ENCODE results near the gene FKBP1B. TPM values are rescaled to one million over a fixed set of nuclear protein-coding genes. Genes with fewer than 3 reads are reported as not detected.
"Not testable (repeated sequence)": the region's sequence is repeated elsewhere in the genome, so short reads cannot be mapped to it uniquely, and the experiment has no call there.

The FKBP1B gene
- total RNA-seq, 1 experiment from 2014 or later, result 8.5 TPM

DNA sequence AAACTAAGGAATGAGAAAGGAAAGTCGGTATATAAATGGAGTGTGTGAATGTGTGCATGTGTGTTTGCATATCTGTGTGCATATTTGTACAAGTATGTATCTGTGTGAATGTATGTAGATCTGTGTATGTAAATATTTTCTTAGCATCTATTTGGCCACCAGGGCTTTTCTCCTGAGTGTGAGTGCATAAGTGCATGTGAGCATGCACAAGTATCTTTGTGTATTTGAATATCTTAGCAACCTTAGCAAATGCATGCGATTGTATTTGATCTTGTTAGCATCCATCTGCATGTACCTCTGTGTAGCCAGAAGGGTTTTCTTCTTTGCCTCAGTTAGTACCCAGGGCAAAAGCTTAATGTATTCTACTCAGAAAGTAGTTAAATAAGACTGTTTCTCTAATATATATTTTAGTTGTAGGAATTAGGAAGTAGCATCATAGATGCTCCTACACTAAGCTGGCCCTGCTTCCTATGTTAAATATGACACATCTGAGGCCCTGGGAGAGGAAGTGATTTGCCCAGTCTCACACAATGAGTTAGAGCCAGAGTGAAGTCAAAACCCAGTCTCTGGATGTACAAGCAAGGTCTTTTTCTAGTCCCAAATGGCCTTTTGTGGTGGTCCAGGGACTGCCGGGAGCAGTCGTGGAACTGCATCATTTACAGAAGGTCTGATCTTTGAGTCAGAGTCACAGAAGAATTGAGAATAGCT, 9.2 kb downstream of the FKBP1B start:
- DNase-seq (ENCODE audit: low read depth), result no peak

- DNase-seq (ENCODE audit: low read depth), result no peak
These were observed 15.8 kb downstream of the FKBP1B start for GRCh38 chr2:24065341-24065740.

GRCh38 chr2:24072259-24072658, 22.7 kb downstream of the FKBP1B start:
- DNase-seq (ENCODE audit: low read depth), result no peak

DNA sequence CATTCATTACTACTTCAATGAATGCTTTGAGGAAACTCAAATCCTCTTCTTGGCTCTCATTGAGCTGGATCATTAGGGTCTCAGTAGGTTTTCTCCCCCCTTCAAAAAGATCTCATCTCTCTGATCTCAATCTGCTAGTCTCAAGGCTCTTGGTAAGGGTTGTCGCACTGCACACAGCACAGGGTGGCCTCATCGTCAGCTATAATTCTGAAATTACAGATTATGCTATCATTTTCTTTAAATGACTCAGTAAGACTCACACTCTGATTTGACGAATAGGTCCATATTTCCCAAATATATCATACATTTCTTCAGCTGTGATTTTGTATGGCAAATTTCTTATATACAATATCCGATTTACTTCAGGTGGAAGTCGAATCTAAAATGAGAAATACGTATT, 24.3 kb downstream of the FKBP1B start:
- no peak for DNase-seq (ENCODE audit: low read depth)

DNA sequence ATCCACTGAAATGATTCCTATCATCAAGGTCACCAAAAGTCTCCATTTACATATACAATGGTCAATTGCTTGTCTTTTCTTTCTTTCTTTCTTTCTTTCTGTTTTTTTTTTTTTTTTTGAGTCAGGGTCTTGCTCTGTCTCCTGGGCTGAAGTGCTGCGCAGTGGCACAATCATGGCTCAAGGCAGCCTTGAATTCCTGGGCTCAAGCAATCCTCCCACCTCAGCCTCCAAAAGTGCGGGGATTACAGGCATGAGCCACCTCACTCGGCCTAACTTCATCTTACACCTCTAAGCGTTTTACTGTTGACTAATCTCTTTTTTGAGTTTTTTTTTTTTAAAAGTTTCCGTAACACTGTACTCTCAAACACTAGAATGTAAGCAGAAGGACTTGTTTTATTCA, 25.7 kb downstream of the FKBP1B start:
- no peak for DNase-seq (ENCODE audit: low read depth)

DNA sequence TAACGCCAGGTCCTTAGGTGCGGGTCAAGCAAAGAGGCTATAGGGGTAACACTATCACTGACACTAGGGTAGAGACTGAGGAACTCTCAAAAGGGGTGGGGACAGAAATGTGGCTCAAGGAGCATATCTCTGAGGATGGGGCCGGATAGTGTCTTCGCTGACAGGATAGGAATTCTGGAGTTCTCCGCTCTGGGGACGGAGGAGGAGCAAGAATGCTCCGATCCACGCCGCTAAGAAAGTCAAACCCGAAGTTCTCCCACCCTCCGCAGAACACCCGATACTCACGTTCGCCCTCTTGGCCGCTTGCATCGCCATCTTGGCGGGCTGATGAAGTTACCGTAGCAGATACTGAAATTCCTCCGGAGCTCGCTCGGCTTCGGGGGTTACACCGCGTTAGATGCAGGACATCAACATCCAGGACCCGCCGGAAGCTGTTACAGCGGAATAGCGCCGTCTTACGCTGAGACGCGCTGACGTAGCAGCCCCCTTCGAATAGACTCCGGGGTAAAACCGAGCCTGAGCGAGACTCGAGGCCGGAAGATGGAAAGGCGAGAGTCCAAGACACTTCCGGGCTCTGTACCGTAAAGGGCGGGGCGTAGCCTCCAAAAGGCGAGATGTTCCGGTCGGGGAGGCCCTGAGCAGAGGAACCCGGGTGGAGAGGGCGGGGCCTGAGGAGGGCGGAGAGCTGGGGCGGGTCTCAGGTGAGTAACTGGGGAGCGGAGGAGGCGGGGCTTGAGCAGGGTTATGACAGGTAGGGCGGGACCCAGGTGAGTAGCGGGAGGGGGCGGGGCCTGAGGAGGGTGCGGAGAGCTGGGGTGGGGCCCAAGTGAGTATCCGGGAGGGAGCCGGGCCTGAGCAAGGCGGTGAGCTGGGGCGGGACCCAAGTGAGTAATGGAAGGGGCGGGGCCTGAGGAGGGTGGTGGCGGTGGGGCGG, 26.6 kb downstream of the FKBP1B start, which contains the start of gene SF3B6:
Gene SF3B6 (minus strand): TSS at position 412 of the 934 bp plus-strand sequence. CDS start 97 bp downstream, at position 315.
- peak; percentile 99 for DNase-seq (ENCODE audit: low read depth)

- DNase-seq (ENCODE audit: low read depth), result peak; percentile 15
These were observed 27.5 kb downstream of the FKBP1B start for GRCh38 chr2:24076849-24077534.

GRCh38 chr2:24077535-24077877, 28.0 kb downstream of the FKBP1B start:
- no peak for DNase-seq (ENCODE audit: low read depth)

DNA sequence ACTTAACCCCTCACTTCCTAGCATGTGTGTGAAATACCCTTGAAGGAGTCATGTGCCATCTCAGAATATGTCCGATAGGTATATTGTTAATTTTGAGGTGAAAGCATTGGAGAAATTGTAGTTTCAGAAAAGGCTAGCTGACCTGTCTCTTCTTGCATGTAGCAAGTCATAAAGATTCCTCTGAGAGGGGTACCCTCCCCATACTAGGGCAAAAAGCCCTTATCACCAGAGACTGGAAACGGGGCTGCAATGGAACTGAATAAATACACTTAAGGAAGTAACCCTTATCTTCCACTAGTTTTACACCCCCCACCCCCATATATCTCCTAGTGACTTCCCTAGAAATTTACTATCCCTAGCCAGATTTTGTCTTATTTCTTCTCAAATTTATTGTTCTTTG, 28.3 kb downstream of the FKBP1B start:
- no peak for DNase-seq (ENCODE audit: low read depth)

DNA sequence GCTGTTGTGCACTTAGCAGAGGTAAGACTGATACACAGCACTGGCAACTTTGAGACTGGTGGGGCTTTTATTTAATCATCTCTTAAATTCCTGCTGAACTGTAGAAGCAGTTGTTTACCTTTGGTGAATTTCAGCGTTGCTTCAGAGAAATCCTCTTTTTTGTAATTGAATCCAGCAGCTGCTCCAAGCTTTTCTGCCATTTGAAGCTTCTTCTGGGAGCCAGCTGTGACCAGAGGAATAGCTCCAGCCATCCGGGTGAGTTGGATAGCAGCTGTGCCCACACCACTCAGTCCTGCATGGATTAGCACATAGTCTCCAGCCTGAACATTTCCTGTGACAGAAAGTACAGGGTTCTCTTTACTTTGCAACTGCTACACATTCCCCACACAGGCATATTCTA, 31.2 kb downstream of the FKBP1B start:
- DNase-seq (ENCODE audit: low read depth), result no peak

DNA sequence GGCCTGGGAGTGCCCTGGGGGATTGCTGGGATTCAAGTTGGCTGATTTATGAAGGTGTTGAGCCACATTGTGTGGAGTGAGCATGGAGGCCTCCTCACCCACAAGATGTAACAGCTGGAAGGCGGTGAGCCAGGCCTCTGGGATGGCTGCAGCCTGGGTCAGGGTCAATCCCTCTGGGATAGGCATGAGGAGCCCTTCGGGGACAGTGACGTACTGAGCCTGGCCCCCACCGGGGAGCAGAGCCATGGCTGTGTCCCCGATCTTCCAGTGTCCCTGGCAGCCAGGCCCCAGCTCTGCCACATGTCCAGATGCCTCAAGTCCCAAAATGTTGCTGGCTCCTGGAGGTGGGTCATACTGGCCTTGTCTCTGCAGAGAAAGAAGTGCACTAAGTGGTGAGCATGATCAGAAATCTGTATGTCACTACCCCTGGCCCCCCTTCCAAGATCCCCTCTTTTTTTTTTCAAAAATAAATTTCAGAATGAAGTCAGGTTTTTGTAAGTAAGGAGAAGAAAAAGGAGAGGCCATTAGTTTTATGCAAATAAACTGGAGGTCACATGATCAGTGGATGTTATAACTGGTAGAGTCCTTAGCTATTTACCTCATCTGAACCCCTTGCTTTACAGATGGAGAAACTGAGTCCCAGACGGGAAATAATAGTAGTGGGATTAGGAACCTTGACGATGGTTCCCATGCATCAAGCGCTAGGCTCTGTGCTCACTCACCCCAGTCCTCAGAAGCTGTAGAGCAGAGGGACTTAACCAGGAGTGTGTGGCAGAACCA, 33.4 kb downstream of the FKBP1B start:
- no peak for DNase-seq (ENCODE audit: low read depth)

DNA sequence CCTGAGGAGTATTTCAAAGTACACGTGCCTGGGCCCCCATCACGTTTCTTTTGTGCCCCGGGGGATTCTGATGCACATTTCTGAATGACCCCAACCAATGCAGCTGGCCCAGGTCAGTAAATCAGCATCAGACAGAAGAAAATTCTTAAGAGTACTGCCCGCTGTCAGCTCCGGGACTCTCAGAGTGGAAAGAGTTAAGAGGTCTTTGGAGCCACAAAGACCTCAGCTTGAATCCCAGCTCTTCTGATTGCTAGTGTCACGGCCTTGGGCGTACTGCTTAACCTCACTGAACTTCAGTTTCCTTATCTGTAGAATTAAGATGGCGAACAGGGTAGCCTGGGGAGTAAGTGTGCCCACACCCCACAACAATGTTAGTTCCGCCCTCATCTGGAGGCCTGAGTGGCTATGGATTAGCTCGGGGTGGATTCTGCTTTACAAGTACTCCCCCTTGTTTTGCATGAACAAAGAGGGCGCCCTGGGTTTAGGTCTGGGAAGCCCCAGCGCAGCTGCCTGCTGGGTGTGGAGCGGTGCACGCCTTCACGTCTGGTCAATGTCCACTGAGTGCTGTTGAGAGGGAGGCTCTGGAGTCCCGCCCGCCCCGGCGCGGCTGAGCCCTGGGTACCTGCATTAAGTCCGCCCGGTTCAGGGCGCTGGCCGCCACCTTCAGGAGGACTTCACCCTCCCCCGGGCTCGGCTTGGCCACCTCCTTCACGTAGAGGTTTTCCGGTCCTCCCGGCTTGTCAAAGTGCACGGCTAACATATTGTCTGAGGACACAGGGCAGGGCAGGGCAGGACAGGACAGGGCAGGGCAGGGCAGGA, 34.2 kb downstream of the FKBP1B start:
- no peak for DNase-seq (ENCODE audit: low read depth)

DNA sequence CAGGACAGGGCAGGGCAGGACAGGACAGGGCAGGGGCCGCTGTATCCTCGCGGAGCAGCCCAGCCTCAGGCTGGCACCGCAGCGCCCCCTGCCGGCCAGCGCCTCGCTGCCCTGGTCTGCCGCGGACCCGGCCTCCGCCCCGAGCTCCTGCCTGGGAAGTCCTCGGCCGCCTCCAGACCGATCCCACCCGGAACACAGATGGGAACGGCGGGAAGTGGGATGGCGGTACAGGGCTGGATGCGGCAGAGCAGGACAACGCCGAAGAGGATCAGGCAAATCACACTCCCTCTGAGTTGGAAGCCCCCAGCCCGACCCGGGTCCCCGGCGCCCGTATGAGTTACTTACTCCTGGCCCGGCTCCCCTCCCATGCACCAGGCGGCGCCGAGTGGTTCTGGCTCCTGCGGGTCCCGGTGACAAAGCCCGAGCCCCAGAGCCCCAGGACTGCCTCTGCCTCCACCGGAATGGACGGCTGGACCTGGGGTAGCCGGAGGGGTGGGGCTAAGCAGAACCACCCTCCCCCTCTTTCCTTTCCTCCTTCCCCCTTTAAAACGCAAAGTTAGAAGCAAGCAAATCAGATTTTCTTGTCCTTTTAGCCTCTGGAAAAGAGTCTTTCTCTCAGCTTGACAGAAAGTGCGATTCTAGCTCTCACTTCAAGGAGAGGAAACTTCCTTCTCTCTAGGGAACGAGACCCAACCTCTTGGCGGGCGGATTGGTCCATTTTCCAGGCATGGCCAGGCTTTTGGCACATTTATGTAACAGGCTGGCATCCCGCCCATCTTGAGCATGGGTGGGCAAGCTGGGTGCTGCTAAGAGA, 35.1 kb downstream of the FKBP1B start, which contains the start of gene TP53I3:
Gene TP53I3 (minus strand): TSS at position 449 of the 814 bp plus-strand sequence. CDS start 508 bp downstream, outside the sequence.
- peak; percentile 94 for DNase-seq (ENCODE audit: low read depth)

DNA sequence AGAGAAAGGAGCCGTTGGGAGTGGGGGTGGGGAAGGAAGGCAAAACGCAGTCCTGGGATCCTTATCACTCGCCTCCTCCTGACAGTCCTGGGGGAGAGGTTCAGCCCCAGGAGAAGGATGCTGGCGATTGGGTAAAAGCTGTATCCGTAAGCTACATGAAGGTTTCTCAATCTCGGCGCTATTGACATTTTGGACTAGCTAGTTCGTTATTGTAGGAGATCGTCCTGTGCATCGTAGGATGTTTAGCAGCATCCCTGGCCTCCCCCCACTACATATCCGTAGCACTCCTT, 35.6 kb downstream of the FKBP1B start:
- no peak for DNase-seq (ENCODE audit: low read depth)

- DNase-seq (ENCODE audit: low read depth), result no peak
These were observed 36.7 kb downstream of the FKBP1B start for GRCh38 chr2:24086241-24086640.

GRCh38 chr2:24087032-24087431, 37.5 kb downstream of the FKBP1B start:
- no peak for DNase-seq (ENCODE audit: low read depth)

DNA sequence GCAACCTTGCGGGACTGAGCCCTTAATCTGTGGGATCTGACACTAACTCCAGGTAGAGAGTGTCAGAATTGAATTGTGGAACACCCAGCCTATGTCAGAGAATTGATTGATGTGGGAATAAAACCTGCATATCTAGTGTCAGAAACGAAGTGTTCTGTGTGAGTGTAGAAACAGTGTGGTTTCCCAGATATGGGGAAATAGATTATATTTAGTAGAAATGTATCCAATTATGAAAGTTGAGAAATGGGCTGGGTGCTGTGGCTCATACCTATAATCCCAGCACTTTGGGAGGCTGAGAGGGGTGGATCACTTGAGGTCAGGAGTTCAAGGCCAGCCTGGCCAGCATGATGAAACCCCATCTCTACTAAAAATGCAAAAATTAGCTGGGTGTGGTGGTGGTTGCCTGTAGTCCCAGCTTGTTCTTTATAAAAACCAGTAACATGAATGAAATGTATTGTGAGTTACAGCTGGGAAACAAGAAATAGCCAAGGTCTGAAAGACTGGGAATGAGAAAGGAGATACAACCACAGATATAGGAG, 39.3 kb downstream of the FKBP1B start:
- no peak for DNase-seq (ENCODE audit: low read depth)

GRCh38 chr2:24093270-24093669, 43.7 kb downstream of the FKBP1B start:
- not testable (repeated sequence) for DNase-seq (ENCODE audit: low read depth)

GRCh38 chr2:24095171-24095677, 45.7 kb downstream of the FKBP1B start:
- not testable (repeated sequence) for DNase-seq (ENCODE audit: low read depth)
